ENCODE data around the gene SOX4.

Gene SOX4

DNA sequence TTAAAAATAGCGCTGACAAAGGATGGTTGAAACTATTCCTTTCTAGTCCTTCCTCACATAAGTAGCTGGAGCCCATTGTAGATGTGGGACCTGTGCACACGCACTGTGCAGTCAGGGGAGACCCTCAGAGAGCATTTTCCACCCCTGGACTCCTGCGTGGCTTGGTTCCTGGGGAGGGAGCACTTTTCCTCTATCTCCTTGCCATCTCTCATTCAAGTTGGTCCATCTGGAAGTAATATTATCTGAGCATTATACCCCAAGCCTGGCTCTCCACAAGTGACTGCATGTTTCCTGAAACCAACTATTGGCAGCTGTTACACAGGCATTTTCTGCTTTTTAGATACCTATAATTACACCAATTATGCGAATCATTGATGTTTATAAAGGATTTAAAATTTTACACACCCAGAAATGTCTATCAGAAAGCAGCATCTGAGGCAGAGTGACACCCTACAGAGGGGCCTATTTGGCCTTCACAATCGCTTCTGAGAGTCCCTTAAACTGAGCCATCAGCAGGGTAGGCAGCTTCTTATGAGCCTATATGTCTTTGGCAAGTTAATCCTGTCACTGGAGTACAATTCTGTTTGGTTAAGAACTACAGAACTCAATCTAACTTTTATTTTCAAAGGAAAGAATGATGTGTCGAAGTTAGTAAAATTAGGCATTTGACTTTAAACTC, 18.7 kb downstream of the SOX4 start:
- no peak for DNase-seq (ENCODE audit: low read depth)
- no peak overlapping the region for H3K4me3 ChIP-seq (ENCODE audit: low read depth, low read length)
- TF ChIP-seq, protein P1, sequence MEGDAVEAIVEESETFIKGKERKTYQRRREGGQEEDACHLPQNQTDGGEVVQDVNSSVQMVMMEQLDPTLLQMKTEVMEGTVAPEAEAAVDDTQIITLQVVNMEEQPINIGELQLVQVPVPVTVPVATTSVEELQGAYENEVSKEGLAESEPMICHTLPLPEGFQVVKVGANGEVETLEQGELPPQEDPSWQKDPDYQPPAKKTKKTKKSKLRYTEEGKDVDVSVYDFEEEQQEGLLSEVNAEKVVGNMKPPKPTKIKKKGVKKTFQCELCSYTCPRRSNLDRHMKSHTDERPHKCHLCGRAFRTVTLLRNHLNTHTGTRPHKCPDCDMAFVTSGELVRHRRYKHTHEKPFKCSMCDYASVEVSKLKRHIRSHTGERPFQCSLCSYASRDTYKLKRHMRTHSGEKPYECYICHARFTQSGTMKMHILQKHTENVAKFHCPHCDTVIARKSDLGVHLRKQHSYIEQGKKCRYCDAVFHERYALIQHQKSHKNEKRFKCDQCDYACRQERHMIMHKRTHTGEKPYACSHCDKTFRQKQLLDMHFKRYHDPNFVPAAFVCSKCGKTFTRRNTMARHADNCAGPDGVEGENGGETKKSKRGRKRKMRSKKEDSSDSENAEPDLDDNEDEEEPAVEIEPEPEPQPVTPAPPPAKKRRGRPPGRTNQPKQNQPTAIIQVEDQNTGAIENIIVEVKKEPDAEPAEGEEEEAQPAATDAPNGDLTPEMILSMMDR (IDR thresholded peaks at IDR 0.05; ENCODE audit: low read depth, low read length), result no peak
- TF ChIP-seq MYC (IDR thresholded peaks at IDR 0.05; ENCODE audit: low read depth, low read length) (no peak), POLR2A (IDR thresholded peaks at IDR 0.05; ENCODE audit: extremely low read depth, insufficient read length) (no peak)
- TF ChIP-seq, protein P2, sequence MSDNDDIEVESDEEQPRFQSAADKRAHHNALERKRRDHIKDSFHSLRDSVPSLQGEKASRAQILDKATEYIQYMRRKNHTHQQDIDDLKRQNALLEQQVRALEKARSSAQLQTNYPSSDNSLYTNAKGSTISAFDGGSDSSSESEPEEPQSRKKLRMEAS (IDR thresholded peaks at IDR 0.05; ENCODE audit: low read depth, low read length), result no peak

DNA sequence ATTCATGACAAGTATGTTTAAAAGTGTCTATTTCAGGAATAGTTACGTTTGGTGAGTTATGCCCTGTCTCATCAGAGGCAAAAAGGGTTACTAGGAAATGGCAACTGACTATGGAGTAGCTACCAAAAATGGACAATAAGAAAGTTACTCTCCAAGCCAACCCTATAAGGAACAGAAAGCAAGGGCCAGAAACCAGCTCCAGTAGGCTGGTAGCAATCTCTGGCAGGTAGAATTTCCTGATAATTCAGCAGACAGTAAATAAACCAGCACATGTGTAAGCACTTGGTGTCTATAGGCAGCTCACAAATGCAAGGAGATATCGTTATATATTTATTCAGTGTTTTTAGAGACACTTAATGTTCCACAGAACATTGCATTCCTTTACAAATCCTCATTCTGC, 20.3 kb downstream of the SOX4 start:
- H3K4me3 ChIP-seq (ENCODE audit: low read depth, low read length), result no peak overlapping the region
- no peak for DNase-seq (ENCODE audit: low read depth)
- no peak for TF ChIP-seq MYC (IDR thresholded peaks at IDR 0.05; ENCODE audit: low read depth, low read length)

DNA sequence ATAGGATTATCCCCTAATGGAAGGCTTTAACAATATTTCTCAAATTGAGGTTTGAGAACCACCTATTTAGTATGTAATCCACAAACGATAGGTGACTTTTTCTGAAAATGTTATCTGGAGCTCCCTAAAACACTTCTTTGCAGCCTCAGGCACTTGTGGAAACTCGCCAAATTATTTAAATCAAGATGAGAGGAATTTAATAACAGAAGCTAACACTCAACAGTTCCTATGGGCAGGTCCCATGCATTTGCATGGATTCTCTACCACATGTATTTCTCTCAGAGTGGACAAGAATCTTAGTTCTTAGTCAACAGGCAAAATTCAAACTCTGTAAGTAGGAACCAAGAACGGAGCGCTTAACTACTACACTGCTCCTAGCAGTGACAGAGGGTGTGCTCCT, 20.7 kb downstream of the SOX4 start:
- H3K4me3 ChIP-seq (ENCODE audit: low read depth, low read length), result no peak overlapping the region
- no peak for DNase-seq (ENCODE audit: low read depth)
- TF ChIP-seq, protein P1 (IDR thresholded peaks at IDR 0.05; ENCODE audit: low read depth, low read length), result no peak
- TF ChIP-seq POLR2A (IDR thresholded peaks at IDR 0.05; ENCODE audit: extremely low read depth, insufficient read length), result no peak
- TF ChIP-seq, protein P2 (IDR thresholded peaks at IDR 0.05; ENCODE audit: low read depth, low read length), result no peak

DNA sequence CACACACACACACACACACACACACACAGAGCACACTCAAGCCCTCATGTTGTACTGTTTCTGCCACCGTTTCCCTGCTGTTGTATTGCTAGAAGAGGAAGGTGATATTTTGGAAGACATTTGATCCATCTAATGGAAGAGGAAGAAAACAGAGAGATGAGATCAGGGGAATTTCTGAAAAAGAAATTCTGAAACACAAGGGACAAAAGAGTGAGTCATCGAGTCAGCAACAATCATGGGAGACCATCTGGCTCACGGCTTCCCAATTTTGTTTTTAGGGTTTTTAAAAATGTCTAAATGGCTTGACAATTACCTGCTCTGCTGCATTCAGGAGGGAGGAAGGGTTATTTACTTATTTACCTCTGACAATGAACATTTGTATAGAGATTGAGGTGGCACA, 22.0 kb downstream of the SOX4 start:
- DNase-seq (ENCODE audit: low read depth), result no peak
- H3K4me3 ChIP-seq (ENCODE audit: low read depth, low read length), result no peak overlapping the region
- no peak for TF ChIP-seq POLR2A (IDR thresholded peaks at IDR 0.05; ENCODE audit: extremely low read depth, insufficient read length)
- TF ChIP-seq, protein P1 (IDR thresholded peaks at IDR 0.05; ENCODE audit: low read depth, low read length), result no peak
- TF ChIP-seq MYC (IDR thresholded peaks at IDR 0.05; ENCODE audit: low read depth, low read length), result no peak
- TF ChIP-seq, protein P2 (IDR thresholded peaks at IDR 0.05; ENCODE audit: low read depth, low read length), result no peak

DNA sequence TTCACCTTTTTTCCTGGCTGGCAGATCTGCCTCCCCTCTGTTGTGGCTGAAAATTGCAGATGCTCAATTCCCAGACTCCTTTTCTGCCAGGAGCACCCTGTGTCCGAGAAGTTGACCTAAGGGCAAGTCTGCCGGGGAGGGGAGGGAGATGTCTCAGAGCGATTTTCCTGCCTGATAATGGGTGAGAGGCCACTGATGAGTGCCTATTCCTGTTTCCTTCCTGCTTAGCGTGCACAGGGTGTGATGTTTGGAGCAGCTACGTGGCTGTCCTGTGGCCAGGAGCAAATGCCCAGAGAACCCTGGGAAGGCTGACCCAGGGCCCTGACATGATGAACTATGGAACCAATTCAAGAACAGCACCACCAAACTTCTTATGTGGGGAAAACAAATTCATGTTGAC, 22.5 kb downstream of the SOX4 start:
- no peak for DNase-seq (ENCODE audit: low read depth)
- TF ChIP-seq, protein P2 (IDR thresholded peaks at IDR 0.05; ENCODE audit: low read depth, low read length), result no peak
- TF ChIP-seq POLR2A (IDR thresholded peaks at IDR 0.05; ENCODE audit: extremely low read depth, insufficient read length) (no peak), MYC (IDR thresholded peaks at IDR 0.05; ENCODE audit: low read depth, low read length) (no peak)
- TF ChIP-seq, protein P1 (IDR thresholded peaks at IDR 0.05; ENCODE audit: low read depth, low read length), result no peak
- H3K4me3 ChIP-seq (ENCODE audit: low read depth, low read length), result no peak overlapping the region

DNA sequence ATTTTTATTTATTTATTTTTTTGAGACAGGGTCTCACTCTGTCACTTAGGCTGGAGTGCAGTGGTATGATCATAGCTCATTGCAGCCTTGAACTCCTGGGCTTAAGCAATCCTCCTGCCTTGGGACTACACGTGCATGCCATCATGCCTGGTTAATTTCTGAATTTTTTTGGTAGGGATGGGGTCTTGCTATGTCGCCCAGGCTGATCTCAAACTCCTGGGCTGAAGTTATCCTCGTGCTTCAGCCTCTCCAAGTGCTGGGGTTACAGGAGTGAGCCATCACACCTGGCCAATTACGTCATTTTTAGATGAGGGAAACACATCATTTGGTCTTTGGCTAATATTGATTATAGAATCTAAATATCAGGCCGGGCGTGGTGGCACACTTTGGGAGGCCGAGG, 32.1 kb downstream of the SOX4 start:
- DNase-seq (ENCODE audit: low read depth), result no peak
- TF ChIP-seq, protein P1 (IDR thresholded peaks at IDR 0.05; ENCODE audit: low read depth, low read length), result no peak
- TF ChIP-seq POLR2A (IDR thresholded peaks at IDR 0.05; ENCODE audit: extremely low read depth, insufficient read length) (no peak), MYC (IDR thresholded peaks at IDR 0.05; ENCODE audit: low read depth, low read length) (no peak)
- TF ChIP-seq, protein P2 (IDR thresholded peaks at IDR 0.05; ENCODE audit: low read depth, low read length), result no peak
- no peak overlapping the region for H3K4me3 ChIP-seq (ENCODE audit: low read depth, low read length)

Data from NB4 (cell line).